ENCODE measurements around the gene CIAO3. TPM values are rescaled to one million over a fixed set of nuclear protein-coding genes. Genes with fewer than 3 reads are reported as not detected.
"Not testable (repeated sequence)": the region's sequence is repeated elsewhere in the genome, so short reads cannot be mapped to it uniquely, and the experiment has no call there.

The CIAO3 gene
- total RNA-seq, 1 experiment from 2014 or later: 44.5 TPM

DNA sequence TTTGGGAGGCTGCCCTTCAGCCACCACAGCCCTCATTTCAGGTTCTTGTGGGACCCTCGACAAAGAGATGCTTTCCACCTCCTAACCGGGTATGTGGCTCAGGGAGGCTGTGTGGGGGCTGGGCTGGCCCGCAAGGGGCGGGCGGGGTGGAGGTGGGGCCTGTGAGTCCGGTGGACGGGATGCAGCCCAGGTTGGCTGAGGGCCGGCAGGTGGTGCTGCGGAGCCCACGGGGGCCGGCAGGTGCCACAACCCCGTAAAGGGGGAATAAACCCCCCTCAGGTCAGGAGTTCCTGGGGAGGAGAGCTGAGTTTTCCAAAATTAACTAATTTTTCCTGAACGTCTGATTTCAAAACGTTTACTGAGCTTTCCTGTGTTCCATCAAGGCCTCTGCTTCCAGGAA lies 4.9 kb upstream of the CIAO3 start:
- no TSS peak for BruUV-seq (replicated peaks)
- H3K4me3 Mint-ChIP-seq (ENCODE audit: unreplicated experiment): no peak overlapping the region
- Histone ChIP-seq H3K27me3 (replicated peaks; ENCODE audit: control insufficient read depth, insufficient read depth, low read length) (no peaks in the 10 kb centered on the region), H3K4me3 (ENCODE audit: low read depth, low read length) (no peak overlapping the region), H3K4me1 (no peaks in the 10 kb centered on the region), H3K36me3 (ENCODE audit: control insufficient read depth, insufficient read depth, low read length) (no peaks in the 10 kb centered on the region), H3K9me3 (no peaks in the 10 kb centered on the region)
- no peaks in the 10 kb centered on the region for H3K27me3 Mint-ChIP-seq (ENCODE audit: insufficient read depth, unreplicated experiment)
- intact Hi-C loops (cut with micrococcal nuclease; ENCODE audit: unreplicated experiment): no loop called here
- no peaks in the 10 kb centered on the region for H3K4me1 Mint-ChIP-seq (ENCODE audit: low read depth, unreplicated experiment)
- H3K27ac Mint-ChIP-seq (ENCODE audit: unreplicated experiment): no peak overlapping the region
- ChIA-PET CTCF (interaction anchor here (0.7 kb wide), 1 partner anchor 51 kb away, joined by 4 read pairs; no protein-coding TSS in a partner anchor), POLR2A (no interaction called here)
- H3K9me3 Mint-ChIP-seq (ENCODE audit: unreplicated experiment): no peaks in the 10 kb centered on the region
- TF ChIP-seq, protein P1, sequence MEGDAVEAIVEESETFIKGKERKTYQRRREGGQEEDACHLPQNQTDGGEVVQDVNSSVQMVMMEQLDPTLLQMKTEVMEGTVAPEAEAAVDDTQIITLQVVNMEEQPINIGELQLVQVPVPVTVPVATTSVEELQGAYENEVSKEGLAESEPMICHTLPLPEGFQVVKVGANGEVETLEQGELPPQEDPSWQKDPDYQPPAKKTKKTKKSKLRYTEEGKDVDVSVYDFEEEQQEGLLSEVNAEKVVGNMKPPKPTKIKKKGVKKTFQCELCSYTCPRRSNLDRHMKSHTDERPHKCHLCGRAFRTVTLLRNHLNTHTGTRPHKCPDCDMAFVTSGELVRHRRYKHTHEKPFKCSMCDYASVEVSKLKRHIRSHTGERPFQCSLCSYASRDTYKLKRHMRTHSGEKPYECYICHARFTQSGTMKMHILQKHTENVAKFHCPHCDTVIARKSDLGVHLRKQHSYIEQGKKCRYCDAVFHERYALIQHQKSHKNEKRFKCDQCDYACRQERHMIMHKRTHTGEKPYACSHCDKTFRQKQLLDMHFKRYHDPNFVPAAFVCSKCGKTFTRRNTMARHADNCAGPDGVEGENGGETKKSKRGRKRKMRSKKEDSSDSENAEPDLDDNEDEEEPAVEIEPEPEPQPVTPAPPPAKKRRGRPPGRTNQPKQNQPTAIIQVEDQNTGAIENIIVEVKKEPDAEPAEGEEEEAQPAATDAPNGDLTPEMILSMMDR (IDR thresholded peaks at IDR 0.05; ENCODE audit: insufficient read depth in 1 of 2, low read depth in 1 of 2, low read length in 1 of 2, severe bottlenecking in 1 of 2, unreplicated experiment in 1 of 2): peak; percentile 46 to 80
- no peaks in the 10 kb centered on the region for H3K36me3 Mint-ChIP-seq (ENCODE audit: insufficient read depth, unreplicated experiment)
- peak in 1 of 2 experiments; percentile 65 for DNase-seq

DNA sequence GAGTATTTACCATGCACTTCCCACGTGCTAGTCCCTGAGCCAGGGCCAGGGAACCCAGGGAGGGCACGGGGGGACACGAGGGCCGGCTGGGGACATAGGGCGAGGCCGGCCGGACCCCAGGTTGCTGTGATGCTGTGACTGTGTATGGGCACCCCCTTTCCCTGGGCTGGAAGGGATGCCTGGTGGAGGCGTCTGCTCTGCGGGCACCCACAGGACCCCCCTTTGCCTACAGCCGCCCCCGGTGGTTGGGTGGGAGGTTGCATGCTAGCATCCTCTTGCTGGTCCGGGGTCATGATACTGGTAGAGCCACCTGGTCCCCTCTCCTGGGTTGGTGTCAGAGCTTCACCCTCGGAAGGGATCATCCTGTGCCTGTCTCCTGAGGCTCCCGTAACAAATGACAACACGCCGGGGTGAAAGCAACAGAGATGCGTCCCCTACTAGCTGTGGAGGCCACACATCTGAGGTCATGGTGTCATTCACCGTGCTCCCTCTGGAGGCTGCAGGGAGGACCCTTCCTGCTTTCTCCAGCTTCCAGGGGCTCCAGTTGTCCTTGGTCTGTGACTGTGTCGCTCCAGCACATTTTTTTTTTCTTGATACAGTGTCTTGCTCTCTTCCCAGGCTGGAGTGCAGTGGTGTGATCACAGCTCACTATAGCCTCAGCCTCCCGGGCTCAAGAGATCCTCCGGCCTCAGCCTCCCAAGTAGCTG lies 3.1 kb upstream of the CIAO3 start:
- Mint-ChIP-seq H3K4me3 (ENCODE audit: unreplicated experiment) (no peak overlapping the region), H3K9me3 (ENCODE audit: unreplicated experiment) (no peaks in the 10 kb centered on the region), H3K27ac (ENCODE audit: unreplicated experiment) (no peak overlapping the region), H3K36me3 (ENCODE audit: insufficient read depth, unreplicated experiment) (peaks cover 7% of the 10 kb centered on the region), H3K4me1 (ENCODE audit: low read depth, unreplicated experiment) (no peaks in the 10 kb centered on the region), H3K27me3 (ENCODE audit: insufficient read depth, unreplicated experiment) (no peaks in the 10 kb centered on the region)
- H3K36me3 ChIP-seq (ENCODE audit: control insufficient read depth, insufficient read depth, low read length): no peaks in the 10 kb centered on the region
- H3K4me1 ChIP-seq: no peaks in the 10 kb centered on the region
- no peaks in the 10 kb centered on the region for H3K9me3 ChIP-seq
- ChIA-PET CTCF (interaction anchor here (0.7 kb wide), 2 partner anchors 16 to 43 kb away, joined by 5 to 6 read pairs; no protein-coding TSS in a partner anchor), POLR2A (interaction anchor here (0.7 kb wide), 1 partner anchor 62 kb away, joined by 5 read pairs; no protein-coding TSS in a partner anchor)
- no peak overlapping the region for H3K4me3 ChIP-seq (ENCODE audit: low read depth, low read length)
- intact Hi-C loops (cut with micrococcal nuclease; ENCODE audit: unreplicated experiment): loop anchor here (5.0 kb wide), 1 partner anchor 43 kb away; the partner anchor contains the start of genes CHTF18 and RPUSD1
- no peak for DNase-seq
- TF ChIP-seq, protein P1 (IDR thresholded peaks at IDR 0.05; ENCODE audit: insufficient read depth in 1 of 2, low read depth in 1 of 2, low read length in 1 of 2, severe bottlenecking in 1 of 2, unreplicated experiment in 1 of 2): peak; percentile 25 to 37
- BruUV-seq (replicated peaks): no TSS peak
- no peaks in the 10 kb centered on the region for H3K27me3 ChIP-seq (replicated peaks; ENCODE audit: control insufficient read depth, insufficient read depth, low read length)

DNA sequence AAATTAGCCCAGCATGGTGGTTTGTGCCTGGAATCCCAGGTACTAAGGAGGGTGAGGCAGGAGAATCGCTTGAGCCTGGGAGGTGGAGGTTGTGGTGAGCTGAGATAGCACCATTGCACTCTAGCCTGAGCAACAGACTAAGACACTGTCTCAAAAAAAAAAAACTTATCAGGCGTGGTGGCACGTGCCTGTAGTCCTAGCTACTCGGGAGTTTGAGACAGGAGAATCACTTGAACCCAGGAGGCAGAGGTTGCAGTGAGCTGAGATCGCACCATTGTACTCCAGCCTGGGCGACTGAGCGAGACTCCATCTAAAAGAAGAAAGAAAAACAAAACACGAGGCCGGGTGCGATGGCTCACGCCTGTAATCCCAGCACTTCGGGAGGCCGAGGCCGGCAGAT lies 2.1 kb upstream of the CIAO3 start:
- H3K36me3 Mint-ChIP-seq (ENCODE audit: insufficient read depth, unreplicated experiment): peaks cover 11% of the 10 kb centered on the region
- POLR2A ChIA-PET; H3K27me3 ChIP-seq (replicated peaks; ENCODE audit: control insufficient read depth, insufficient read depth, low read length); H3K27ac Mint-ChIP-seq (ENCODE audit: unreplicated experiment); H3K9me3 Mint-ChIP-seq (ENCODE audit: unreplicated experiment); H3K4me1 Mint-ChIP-seq (ENCODE audit: low read depth, unreplicated experiment); BruUV-seq (replicated peaks); CTCF ChIA-PET; H3K36me3 ChIP-seq (ENCODE audit: control insufficient read depth, insufficient read depth, low read length); H3K4me3 ChIP-seq (ENCODE audit: low read depth, low read length); H3K9me3 ChIP-seq; H3K4me3 Mint-ChIP-seq (ENCODE audit: unreplicated experiment); H3K4me1 ChIP-seq; H3K27me3 Mint-ChIP-seq (ENCODE audit: insufficient read depth, unreplicated experiment); DNase-seq: not testable (repeated sequence)
- intact Hi-C loops (cut with micrococcal nuclease; ENCODE audit: unreplicated experiment): loop anchor here (5.0 kb wide), 1 partner anchor 44 kb away; the partner anchor contains the start of genes CHTF18 and RPUSD1
